ENCODE results near the gene S100A9.

- TF ChIP-seq, protein P1, sequence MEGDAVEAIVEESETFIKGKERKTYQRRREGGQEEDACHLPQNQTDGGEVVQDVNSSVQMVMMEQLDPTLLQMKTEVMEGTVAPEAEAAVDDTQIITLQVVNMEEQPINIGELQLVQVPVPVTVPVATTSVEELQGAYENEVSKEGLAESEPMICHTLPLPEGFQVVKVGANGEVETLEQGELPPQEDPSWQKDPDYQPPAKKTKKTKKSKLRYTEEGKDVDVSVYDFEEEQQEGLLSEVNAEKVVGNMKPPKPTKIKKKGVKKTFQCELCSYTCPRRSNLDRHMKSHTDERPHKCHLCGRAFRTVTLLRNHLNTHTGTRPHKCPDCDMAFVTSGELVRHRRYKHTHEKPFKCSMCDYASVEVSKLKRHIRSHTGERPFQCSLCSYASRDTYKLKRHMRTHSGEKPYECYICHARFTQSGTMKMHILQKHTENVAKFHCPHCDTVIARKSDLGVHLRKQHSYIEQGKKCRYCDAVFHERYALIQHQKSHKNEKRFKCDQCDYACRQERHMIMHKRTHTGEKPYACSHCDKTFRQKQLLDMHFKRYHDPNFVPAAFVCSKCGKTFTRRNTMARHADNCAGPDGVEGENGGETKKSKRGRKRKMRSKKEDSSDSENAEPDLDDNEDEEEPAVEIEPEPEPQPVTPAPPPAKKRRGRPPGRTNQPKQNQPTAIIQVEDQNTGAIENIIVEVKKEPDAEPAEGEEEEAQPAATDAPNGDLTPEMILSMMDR (IDR thresholded peaks at IDR 0.05; ENCODE audit: poor library complexity), result no peak
- no peak for TF ChIP-seq EZH2 (IDR thresholded peaks at IDR 0.05; ENCODE audit: borderline replicate concordance)
- TF ChIP-seq EZH2phosphoT487 (IDR thresholded peaks at IDR 0.05; ENCODE audit: low read depth, severe bottlenecking, unreplicated experiment), result no peak
Observed at GRCh38 chr1:153347856-153348255, 9.8 kb upstream of the S100A9 start.
